NOMO-1 treated with dmso at 0.1 percent for 144 hours (cell line): ENCODE data around the gene EYA4.
"Not testable (repeated sequence)": the region's sequence is repeated elsewhere in the genome, so short reads cannot be mapped to it uniquely, and the experiment has no call there.

Source experiments
- DNase-seq: peaks from one replicate; lab custom pipeline; 2025; ENCODE audit not compliant: unreplicated experiment; lab: John Stamatoyannopoulos, UW

Gene EYA4

GRCh38 chr6:133396233-133396983, 155.3 kb downstream of the EYA4 start:
- no peak for DNase-seq

GRCh38 chr6:133396984-133397348, 155.8 kb downstream of the EYA4 start:
- DNase-seq, result no peak

- not testable (repeated sequence) for DNase-seq
These were observed 156.4 kb downstream of the EYA4 start for GRCh38 chr6:133397601-133398000.

GRCh38 chr6:133399426-133399825, 158.3 kb downstream of the EYA4 start:
- no peak for DNase-seq

GRCh38 chr6:133404151-133404550, 163.0 kb downstream of the EYA4 start:
- DNase-seq, result no peak

GRCh38 chr6:133404728-133405127, 163.6 kb downstream of the EYA4 start:
- DNase-seq, result no peak

GRCh38 chr6:133407320-133408100, 166.4 kb downstream of the EYA4 start:
- DNase-seq, result no peak

GRCh38 chr6:133408132-133408531, 167.0 kb downstream of the EYA4 start:
- DNase-seq, result no peak

- DNase-seq, result no peak
These were observed 167.4 kb downstream of the EYA4 start for GRCh38 chr6:133408543-133408942.

- no peak for DNase-seq
These were observed 169.7 kb downstream of the EYA4 start for GRCh38 chr6:133410638-133411435.

GRCh38 chr6:133411757-133412156, 170.6 kb downstream of the EYA4 start:
- no peak for DNase-seq

GRCh38 chr6:133415262-133415661, 174.1 kb downstream of the EYA4 start:
- no peak for DNase-seq

GRCh38 chr6:133418108-133418507, 177.0 kb downstream of the EYA4 start:
- no peak for DNase-seq

GRCh38 chr6:133423242-133423641, 182.1 kb downstream of the EYA4 start:
- no peak for DNase-seq

GRCh38 chr6:133424359-133424758, 183.2 kb downstream of the EYA4 start:
- no peak for DNase-seq

- DNase-seq, result no peak
These were observed 184.9 kb downstream of the EYA4 start for GRCh38 chr6:133426038-133426437.

- DNase-seq, result no peak
These were observed 187.1 kb downstream of the EYA4 start for GRCh38 chr6:133428295-133428694.

GRCh38 chr6:133430530-133430929, 189.4 kb downstream of the EYA4 start:
- no peak for DNase-seq

- DNase-seq, result no peak
These were observed 189.9 kb downstream of the EYA4 start for GRCh38 chr6:133431031-133431430.

- no peak for DNase-seq
These were observed 191.1 kb downstream of the EYA4 start for GRCh38 chr6:133432021-133432989.
